ENCODE measurements around the gene UBTF. TPM values are rescaled to one million over a fixed set of nuclear protein-coding genes. Genes with fewer than 3 reads are reported as not detected.
A peak's percentile ranks its signal among the peaks of the same experiment; 100 is the strongest.

UBTF gene
- polyA plus RNA-seq, 1 donor (not counting 4 experiments of a cell fraction or from before 2014, with no cell fraction given) = 23.0 TPM

DNA sequence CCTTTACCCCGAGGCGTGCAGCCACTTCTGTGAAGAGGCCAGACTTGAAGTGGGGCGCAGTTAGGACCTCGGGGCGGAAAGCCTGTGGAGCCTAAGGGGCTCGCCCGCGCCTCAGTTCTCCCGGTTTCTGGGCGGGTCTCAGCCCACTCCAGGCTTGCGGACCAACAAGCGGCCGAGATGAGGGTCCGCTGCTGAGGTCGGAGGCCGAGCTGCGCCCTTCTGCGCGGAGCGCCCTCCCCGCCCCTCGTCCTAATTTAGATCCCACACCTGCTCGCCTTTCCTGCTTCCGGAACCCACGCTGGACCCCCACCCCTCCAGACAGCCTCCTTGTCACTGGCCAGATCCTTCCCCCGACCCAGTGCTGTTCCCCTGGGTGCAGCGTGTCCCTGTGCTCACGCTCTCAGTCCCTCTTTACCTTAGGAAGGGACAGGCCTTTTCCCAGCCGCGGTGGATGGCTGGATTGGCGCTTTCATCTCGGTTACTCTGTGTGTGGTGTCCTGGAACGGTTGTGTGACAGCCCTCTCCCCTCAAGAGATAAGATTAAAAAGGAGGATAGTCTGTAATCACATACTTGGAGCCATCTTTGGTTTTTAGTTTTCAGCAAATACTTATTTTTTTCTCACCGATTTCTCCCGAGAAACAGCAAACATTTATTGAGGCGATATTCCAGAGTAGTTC, 18.9 kb downstream of the UBTF start:
- Histone ChIP-seq H4K20me1 (ENCODE audit: control insufficient read depth, extremely low read depth, insufficient read depth, low read length) (peaks cover 2% of the 10 kb centered on the region), H3K4me3 (ENCODE audit: control insufficient read depth in 2 of 3, extremely low read depth in 1 of 3, insufficient read depth in 2 of 3, low read depth in 1 of 3, low read length in 3 of 3) (peak overlapping the region; percentile 67 to 79 (median 78)), H3K4me2 (ENCODE audit: control insufficient read depth, extremely low read depth, insufficient read depth, low read depth, low read length) (peak overlapping the region; percentile 88), H3K27ac (ENCODE audit: control insufficient read depth, insufficient read depth, low read length) (peak overlapping the region; percentile 90), H3K9ac (ENCODE audit: control insufficient read depth, extremely low read depth, insufficient read depth, low read length) (peak overlapping the region; percentile 91), H3K79me2 (ENCODE audit: control insufficient read depth, insufficient read depth, low read length) (peaks cover 23% of the 10 kb centered on the region), H2AFZ (ENCODE audit: control insufficient read depth, low read length) (peak overlapping the region; percentile 73), H3K36me3 (ENCODE audit: control insufficient read depth in 2 of 2, extremely low read depth in 1 of 2, insufficient read depth in 2 of 2, low read length in 2 of 2) (peaks cover 7 to 10% of the 10 kb centered on the region in 2 experiments), H3K9me3 (ENCODE audit: control insufficient read depth, low read depth, low read length) (no peaks in the 10 kb centered on the region), H3K9me1 (ENCODE audit: control insufficient read depth, extremely low read depth, insufficient read depth, low read length) (peaks cover 5% of the 10 kb centered on the region), H3K27me3 (ENCODE audit: control insufficient read depth, extremely low read depth, insufficient read depth, low read length) (no peaks in the 10 kb centered on the region), H3K4me1 (ENCODE audit: control insufficient read depth, extremely low read depth, insufficient read depth, low read length) (peaks cover 38% of the 10 kb centered on the region)
- FAIRE-seq (no peak), DNase-seq (ENCODE audit: low read depth, low spot score) (no peak)
- dilution Hi-C loops (cut with MboI; ENCODE audit: extremely low pct_ligation_motif_present, low sequenced_read_pairs) = no loop called here
- TF ChIP-seq CTCF (optimal IDR thresholded peaks at IDR 0.05 in 1 of 3, IDR thresholded peaks at IDR 0.05 in 1 of 3, conservative IDR thresholded peaks at IDR 0.05 in 1 of 3; ENCODE audit: extremely low read depth in 1 of 3, insufficient read depth in 2 of 3, low read length in 3 of 3) (no peak), EZH2 (IDR thresholded peaks at IDR 0.05; ENCODE audit: low read length) (no peak)

DNA sequence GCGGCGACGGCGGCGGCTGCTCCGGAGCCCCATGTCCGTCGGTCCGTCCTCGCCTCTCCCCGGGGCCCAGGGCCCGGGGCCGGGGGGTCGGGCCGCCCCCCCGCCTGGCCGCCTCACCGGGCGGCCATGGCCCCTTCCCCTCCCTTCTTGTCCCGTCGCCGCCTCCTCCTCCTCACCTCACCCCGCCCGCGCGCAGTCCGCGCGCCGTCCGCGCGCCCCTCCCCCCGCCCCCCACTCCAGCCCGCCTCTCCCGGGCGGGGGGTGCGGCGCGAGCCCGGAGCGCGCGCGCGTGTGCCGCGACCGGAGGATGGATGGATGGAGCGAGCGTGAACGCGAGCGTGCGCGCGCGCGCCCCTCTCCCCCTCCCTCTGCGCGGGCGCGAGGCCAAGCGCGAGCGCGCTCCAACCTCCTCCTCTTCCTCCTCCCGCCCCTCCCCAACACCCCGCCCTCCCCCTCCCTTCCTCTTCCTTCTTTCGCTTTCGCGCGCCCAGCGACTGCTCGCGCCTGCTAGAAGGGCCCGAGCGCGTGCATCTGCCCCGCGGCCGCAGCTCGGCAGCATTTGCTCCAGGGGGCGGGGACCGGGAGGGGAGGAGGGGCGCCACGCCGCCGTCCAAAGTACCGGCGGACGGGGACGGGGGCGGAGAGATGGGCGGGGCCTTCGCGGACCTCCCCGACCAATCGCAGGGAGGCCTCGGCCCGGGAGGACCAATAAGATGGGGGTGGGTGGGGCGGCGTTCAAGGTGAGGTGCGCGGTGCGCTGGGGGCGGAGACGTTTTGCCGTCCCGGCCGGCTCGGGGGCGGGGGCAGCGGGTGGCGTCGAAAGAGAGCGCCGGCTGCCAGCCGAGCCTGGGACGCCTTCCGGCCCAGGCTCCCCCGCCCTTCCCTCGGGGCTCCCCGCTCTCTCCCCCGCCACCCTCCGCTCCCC, 19.7 kb downstream of the UBTF start, which contains the start of gene ATXN7L3:
Gene ATXN7L3, minus strand, starts transcription at position 332 of the 925 bp plus-strand sequence. CDS start 1,814 bp downstream, outside the sequence.
- peak within 1 kb of the TSS; percentile 73 for H2AFZ ChIP-seq (ENCODE audit: control insufficient read depth, low read length)

More for the DNA sequence above, 19.7 kb downstream of the UBTF start, which contains the start of gene ATXN7L3:
- no peaks in the 10 kb centered on the region for H3K9me3 ChIP-seq (ENCODE audit: control insufficient read depth, low read depth, low read length)
- H3K27ac ChIP-seq (ENCODE audit: control insufficient read depth, insufficient read depth, low read length) = peak within 1 kb of the TSS; percentile 90
- dilution Hi-C loops (cut with MboI; ENCODE audit: extremely low pct_ligation_motif_present, low sequenced_read_pairs) = no loop called here
- TF ChIP-seq EZH2 (IDR thresholded peaks at IDR 0.05; ENCODE audit: low read length) (no peak), CTCF (optimal IDR thresholded peaks at IDR 0.05 in 1 of 3, IDR thresholded peaks at IDR 0.05 in 1 of 3, conservative IDR thresholded peaks at IDR 0.05 in 1 of 3; ENCODE audit: extremely low read depth in 1 of 3, insufficient read depth in 2 of 3, low read length in 3 of 3) (no peak)
- FAIRE-seq (no peak), DNase-seq (ENCODE audit: low read depth, low spot score) (peak; percentile 89)
- no peaks in the 10 kb centered on the region for H3K27me3 ChIP-seq (ENCODE audit: control insufficient read depth, extremely low read depth, insufficient read depth, low read length)
- peak within 1 kb of the TSS; percentile 79 to 85 (median 83) for H3K4me3 ChIP-seq (ENCODE audit: control insufficient read depth in 2 of 3, extremely low read depth in 1 of 3, insufficient read depth in 2 of 3, low read depth in 1 of 3, low read length in 3 of 3)
- H3K4me1 ChIP-seq (ENCODE audit: control insufficient read depth, extremely low read depth, insufficient read depth, low read length) = peaks cover 35% of the 10 kb centered on the region
- peak within 1 kb of the TSS; percentile 94 for H3K4me2 ChIP-seq (ENCODE audit: control insufficient read depth, extremely low read depth, insufficient read depth, low read depth, low read length)
- H3K79me2 ChIP-seq (ENCODE audit: control insufficient read depth, insufficient read depth, low read length) = peaks cover 25% of the 10 kb centered on the region
- H3K36me3 ChIP-seq (ENCODE audit: control insufficient read depth in 2 of 2, extremely low read depth in 1 of 2, insufficient read depth in 2 of 2, low read length in 2 of 2) = peaks cover 13 to 17% of the 10 kb centered on the region in 2 experiments
- H3K9me1 ChIP-seq (ENCODE audit: control insufficient read depth, extremely low read depth, insufficient read depth, low read length) = peaks cover 5% of the 10 kb centered on the region
- H3K9ac ChIP-seq (ENCODE audit: control insufficient read depth, extremely low read depth, insufficient read depth, low read length) = peak within 1 kb of the TSS; percentile 91
- H4K20me1 ChIP-seq (ENCODE audit: control insufficient read depth, extremely low read depth, insufficient read depth, low read length) = peaks cover 2% of the 10 kb centered on the region
